Measurements from ENCODE around the gene ZNF281.

- no peak for TF ChIP-seq CTCF (conservative IDR thresholded peaks at IDR 0.05)
- TF ChIP-seq EZH2 (IDR thresholded peaks at IDR 0.05; ENCODE audit: low read depth) = no peak
Observed at GRCh38 chr1:200414657-200415056, 4.8 kb upstream of the ZNF281 start.

Measured in PC-9 (cell line).